Stimulated activated CD8-positive, alpha-beta memory T cell treated with anti-CD3 and anti-CD28 coated beads, Interleukin-2, amount 100 ng/mL, for 1 hour (primary cell): ENCODE results near the gene PRIMA1.
"Not testable (repeated sequence)": the region's sequence is repeated elsewhere in the genome, so short reads cannot be mapped to it uniquely, and the experiment has no call there.

Experiments used
- DNase-seq, 2 donors: peaks; one replicate each; pipeline ENCODE4 v3.0.0-alpha.2; 2020; ENCODE audit warnings: low read depth in 2 of 2

Gene PRIMA1, protein sequence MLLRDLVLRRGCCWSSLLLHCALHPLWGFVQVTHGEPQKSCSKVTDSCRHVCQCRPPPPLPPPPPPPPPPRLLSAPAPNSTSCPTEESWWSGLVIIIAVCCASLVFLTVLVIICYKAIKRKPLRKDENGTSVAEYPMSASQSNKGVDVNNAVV

DNA sequence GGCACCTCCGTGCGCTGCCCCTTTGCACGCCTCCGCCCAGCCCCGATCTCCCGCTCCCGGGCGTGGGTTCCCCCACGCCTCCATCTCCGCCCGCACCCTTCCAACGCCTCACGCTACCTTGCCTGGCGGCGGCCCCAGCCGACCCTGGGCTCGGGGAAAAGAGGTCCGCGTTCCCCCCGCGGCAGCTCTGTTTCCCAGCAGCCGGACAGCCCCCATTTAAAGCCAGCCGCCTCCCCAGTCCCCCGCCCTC is at the start of gene PRIMA1:
PRIMA1 (minus strand) TSS at position 193 of the 250 bp plus-strand sequence. CDS start 767 bp downstream, outside the sequence.
- DNase-seq = no peak

DNA sequence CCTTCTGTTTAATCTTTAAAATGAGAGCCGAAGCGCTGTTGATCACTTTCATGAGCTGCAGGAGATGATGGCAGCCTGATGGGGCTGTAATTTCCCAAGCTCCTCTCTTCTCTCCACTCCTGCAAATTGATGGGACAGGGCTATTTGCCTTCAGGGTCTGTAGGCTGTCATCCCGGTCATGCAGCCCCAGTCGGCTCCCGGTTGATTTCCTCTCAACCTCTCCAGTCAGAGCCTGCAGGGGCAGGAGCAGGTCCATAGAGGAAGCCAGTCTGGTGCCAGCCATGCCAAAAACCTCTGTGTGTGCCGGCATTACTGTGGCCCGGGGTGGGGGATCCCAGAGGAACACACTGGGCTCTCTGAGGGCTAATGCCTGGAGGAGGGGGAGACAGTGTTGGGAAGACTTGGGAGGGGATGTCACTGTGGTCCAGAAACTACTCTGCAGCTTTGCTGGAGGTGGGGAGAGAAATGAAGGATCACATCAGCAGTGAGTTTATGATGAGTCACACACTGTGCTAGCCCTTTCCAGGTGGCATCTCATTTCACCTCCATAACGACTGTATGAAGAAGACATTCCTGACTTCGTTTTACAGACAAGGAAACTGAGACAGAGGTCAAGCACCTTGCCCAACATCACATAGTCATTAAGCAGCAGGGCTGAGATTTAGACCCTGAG is 46.5 kb upstream of the PRIMA1 start:
- DNase-seq = no peak

DNA sequence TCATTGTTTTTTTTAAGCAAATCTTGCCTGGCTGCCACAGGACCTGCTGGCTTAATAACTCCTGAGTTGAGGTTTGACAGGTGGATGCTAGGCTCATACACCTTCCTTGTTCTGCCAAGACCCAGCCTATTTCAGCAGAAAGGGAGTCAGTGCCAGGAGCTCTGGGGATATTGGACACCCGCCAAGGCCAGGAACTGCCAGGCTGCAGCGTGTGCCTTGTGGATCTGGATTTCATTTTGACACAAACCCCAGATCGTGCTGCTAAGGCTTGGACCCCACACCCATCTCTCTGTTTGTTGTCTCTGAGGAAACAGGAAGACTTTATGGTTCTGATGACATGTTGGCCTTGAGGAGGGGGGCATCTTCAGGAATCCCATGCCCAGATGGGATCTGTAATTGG is 44.4 kb upstream of the PRIMA1 start:
- DNase-seq = no peak

DNA sequence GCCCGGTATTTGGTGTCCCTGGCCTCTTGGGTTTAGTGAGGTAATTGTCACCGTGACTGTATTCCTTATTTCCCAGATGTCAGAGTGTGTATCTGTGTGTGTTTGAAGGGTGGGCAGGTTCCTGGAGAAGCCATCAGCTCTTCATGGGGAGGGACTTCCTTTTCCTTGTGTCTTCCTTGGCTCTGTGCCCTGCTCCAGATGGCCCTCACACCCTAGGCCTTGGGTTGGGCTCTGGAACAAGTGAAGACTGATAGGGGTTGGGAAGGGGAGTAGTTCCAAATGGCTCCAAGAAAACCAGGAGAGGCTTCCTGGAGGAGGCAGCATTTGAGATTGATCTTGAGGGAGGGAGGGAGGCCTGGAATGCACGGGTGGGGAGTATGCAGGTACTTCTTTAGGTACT is 43.8 kb upstream of the PRIMA1 start:
- DNase-seq = no peak

DNA sequence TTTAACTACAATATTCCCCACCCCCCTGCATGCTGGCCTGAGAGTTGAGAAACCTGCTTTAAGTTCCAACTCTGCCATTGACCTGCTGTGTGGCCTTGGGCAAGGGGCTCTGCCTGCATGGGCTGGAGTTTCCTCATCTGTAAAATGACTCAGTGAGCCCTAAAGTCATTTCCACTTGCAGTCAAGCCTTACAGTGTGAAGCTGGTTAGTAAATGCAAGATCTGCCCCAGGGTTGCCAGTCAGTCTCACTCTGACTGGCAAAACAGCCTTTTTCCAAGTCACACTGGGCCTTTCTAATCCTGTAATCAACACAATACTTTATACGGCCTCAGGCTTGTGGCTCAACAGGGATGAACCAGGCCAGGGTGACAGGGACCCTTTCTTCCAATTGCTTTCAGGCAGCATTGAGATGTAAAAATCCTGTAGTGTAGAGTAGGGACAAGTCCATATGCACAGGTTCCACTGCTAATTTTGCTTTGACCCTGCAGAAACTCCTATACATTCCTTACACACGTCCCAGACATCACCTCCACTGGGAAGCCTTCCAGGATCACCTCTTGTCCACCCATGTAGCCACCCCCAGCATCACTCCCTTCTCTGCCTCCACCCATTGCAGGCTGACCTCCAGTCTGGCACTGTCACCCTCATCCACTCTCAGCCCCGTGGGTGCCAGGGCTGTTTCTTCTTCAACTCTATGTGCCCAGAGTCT is 42.6 kb upstream of the PRIMA1 start:
- no peak for DNase-seq

DNA sequence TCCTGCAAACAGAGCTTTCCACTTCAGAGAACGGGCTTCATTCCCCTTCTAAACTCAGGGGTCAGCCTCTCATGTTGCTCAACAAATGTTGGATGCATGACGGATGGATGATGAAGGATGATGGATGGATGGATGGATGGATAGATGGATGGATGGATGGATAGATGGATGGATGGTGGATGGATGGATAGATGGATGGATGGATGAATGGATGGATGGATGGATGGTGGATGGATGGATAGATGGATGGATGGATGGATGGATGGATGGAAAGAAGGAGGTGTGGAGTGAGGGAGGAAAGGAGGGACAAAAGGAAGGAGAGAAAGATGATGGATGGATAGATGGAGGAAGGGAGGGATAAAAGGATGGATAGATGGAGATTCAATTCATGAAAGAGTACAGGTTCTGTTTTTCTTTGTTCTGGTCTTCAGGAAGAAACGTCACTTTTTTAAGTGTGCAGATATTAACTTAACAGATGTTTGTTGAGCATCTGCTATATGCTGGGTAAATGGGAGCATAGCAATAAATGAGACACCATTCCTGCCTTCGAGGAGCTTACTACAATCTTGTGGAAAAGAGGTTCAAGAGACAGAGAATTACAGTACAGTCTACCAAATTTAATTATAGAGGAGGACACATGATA is 41.7 kb upstream of the PRIMA1 start:
- no peak for DNase-seq

DNA sequence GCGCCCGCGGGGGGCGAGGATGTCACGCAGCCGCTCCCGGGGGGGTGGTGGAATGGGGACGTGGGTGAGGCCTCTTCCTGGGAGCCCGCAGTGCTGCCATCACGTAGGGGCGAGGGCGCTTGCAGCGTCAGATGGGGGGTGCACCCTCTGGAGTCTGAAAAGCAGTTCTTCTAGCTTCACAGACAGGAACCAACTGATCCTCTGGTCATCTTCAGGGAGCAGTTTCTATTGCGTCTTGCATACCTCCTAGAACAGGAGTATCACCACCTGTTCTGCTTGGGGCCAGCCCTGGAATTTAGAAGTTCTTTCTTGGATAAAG is 36.9 kb upstream of the PRIMA1 start:
- no peak for DNase-seq

DNA sequence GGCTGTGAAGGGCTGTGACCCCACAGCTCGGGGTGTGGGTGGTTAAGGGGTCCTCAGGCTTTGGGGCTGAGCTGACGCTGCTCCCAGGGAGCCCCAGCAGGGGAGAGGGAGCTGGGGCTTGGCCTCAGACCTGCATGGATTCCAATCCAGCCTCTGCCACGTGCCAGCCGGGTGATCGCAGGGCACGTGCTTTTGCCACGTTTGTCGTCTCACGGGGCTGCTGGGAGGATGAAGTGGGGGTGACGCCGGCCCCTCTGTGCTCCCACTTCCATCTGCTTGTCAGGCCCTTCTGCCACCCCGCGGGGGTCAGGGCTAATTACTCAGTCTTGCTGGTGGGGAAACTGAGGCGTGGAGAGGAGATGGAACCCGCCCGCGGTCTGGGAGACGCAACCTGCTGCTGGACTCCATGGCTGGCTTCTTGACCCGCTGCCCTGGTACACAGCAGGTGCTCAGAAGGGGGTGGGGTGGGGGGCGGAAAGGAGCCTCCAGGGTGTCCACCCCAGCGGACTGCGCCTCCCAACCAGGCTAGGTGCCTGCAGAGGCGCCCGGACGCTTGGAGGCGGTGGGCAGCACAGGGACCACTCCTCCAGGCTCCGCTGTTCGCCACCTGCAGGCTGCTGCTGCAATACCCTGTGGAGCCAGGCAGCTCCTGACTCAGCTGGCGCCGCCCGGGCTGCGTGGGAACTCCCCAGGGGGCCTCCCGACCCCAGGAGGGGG is 36.4 kb upstream of the PRIMA1 start:
- DNase-seq = no peak

DNA sequence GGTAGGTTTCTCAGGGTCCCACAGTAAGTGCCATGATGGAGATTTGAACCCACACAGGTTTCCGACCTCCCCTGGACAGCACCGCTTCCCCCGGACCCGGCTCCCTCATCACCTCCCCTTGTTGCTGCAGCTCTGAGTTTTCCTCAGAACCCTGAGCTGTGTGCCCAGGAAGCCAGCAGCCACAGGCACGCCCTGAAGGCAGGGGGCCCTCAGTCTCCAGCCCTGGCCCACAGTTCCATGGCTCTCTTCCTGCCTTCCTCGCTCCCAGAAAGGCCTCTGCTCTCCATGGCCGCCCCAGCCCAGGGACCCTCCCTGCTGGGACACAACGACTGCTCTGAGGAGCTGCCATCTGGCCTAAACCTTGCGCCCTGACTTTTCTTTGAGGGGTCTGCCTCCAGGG is 35.8 kb upstream of the PRIMA1 start:
- DNase-seq = no peak

DNA sequence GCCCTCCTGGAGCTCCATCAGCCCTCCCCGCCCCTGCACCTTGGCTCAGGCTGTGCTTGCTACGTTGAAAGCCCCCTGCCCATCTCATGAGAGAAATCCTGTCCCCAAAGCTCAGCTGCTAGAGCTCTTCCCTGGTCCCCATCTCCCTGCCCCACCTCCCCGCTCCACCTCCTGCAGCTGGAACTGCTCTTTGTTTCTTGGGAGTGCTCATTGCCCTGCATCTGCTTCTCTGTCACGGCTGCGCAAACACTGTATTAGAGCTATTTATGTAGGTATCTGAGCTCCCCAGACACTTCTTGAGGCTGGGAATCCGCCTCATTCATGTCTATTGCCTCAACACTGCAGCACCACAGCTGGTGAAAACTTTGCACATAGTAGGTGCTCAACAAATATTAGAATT is 32.8 kb upstream of the PRIMA1 start:
- no peak for DNase-seq

DNA sequence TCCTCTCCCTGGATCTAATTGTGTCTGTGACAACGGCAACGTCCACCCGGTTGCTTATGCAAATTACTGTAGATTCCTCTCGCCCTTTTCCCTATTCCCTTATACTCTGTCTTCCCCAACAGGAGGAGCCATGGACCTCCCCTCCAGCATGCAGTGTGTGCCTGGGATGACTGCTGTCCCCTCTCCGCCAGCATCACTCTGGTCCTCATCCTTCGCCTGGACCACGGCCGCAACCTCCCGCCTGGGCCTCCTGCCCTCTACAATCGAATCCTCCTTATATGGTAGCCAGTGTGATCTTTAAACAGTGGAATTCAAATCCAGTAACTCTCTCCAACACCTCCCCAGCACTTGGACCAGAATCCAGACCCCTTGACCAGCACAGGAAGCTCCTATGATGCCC is 30.6 kb upstream of the PRIMA1 start:
- no peak for DNase-seq

DNA sequence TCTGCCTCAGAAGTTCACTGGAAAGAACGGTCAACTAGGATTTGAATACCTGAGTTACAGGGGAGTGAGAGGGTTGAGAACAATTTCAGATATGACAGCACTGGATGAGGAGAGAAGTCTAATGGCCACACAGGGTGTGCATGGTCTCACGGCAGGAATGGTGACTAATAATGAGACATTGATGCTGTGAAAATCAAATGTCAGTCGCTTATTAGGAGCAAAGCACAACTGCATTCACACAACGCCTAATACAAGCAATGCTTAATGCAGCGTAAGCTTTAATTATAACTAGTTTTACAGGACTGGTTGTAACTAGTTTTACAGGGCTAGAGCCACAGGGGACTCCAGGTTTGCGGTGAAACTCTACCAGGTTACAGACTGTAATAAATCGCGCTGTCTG is 23.4 kb upstream of the PRIMA1 start:
- no peak for DNase-seq

DNA sequence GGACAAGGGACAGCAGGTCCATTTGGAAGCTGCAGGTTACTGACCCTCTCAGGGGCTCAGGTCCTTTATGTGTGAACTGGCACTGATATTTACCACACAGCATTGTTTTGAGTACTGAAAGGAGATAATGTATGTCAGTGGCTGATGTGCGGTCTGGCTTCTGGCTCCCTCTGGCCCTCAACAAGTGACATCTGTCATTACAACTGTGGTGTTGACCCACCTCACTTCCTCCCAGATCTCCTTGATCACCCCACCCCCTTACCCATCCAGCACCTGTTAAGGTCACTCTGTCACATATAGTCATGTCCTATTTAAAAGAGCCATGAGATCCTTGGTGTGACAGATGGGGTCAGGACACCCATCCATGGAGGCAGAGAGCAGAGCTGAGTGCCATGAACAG is 22.7 kb upstream of the PRIMA1 start:
- no peak for DNase-seq

DNA sequence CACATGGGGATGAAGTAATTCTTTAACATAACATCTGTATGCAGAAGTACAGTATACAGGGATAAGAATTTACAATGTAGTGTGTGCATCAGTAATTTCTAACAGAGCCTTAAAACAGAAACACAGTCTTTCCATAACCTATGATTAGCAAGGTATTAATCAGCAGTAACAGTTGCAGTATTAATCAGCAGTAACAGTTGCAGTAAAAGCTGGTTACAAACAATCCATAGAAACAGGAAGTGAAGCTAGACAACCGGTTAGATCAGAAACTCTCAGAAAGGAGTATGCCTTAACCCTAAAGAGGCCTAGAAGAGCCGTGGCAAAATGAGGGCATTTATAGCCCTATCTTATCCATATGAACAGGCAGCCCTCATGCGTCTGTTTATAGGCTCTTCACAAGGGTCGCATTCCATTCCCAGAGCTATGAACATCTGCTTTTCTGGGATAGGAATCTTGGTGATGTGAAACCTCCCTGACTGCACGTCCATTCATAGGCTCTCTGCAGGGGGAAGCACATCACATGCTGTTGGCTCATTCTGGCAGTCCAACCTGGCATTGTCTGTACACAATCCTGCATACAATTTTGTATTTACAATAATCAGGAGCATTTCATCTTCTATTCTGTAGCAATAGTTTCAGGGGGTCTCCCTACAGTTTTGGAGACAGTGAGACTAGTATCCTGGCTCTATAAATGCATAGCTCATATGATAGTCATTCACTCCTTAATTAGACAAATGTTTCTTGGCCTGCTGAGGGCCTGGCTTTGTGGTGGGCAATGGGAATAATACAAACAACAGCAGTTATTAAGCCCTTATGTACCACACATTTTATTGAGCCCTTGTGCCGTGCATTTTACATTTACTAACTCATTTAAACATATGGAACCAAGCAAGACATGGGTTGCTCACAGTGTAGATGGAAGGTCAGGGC is 21.5 kb upstream of the PRIMA1 start:
- DNase-seq = not testable (repeated sequence)

DNA sequence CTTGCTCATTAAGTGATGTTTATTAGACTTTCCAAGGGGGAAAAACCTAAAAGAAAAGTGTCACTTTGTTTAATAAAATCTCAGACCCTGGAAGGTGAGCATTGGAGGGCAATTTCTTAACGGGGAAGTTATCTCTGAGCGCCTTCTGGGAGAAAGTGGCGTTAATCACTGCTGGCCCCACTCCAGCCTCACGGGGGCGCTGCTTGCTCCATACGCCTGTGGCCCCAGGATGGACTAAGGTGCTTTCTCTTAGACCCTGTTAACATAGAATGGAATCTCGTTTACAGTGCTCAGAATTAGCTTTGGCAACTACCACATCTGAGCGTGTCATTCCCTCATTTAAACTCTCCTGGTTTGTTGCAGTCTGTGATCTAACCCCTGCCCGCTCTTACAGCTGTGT is 16.4 kb upstream of the PRIMA1 start:
- DNase-seq = no peak

DNA sequence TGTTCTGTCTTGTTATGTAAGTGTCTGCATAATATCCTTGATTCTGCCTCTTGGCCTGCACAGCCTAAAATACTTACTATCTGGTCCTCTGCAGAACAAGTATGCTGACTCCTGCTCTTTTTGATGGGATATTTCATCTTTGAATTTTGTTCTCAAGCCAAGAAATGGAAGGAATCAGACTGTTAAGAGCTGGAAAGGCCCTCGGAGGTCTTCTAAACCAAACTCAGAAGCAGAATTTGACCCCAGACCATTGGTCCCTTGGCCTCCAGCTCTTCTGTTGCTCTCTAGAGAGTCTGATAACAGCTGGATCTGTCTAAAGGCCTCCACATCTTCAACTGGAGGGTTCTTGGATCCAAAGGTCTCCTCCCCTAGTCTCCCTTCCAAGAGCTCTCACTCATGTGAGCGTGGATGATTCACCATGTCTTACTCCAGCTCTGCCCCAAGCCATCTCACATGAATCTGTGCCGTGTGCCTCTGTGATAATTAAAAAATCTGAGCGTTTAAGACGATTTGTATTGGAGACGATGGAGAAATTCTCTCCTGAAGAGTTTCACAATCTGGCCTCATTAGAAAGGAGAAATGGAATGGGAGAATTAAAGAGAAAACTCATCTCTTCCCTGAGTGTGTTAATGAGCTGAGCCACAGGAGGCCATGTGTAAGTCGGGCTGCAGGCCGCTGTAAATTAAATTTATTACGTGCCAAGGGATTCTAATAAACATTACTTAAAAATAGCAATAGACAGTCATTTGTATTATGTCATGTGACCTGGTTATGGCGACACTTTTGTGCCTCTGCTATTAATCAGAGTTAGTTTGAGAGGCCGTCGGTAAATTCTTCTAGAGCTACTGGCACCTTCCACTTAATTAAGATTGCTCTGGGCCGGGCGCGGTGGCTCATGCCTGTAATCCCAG is 15.4 kb upstream of the PRIMA1 start:
- DNase-seq = no peak

DNA sequence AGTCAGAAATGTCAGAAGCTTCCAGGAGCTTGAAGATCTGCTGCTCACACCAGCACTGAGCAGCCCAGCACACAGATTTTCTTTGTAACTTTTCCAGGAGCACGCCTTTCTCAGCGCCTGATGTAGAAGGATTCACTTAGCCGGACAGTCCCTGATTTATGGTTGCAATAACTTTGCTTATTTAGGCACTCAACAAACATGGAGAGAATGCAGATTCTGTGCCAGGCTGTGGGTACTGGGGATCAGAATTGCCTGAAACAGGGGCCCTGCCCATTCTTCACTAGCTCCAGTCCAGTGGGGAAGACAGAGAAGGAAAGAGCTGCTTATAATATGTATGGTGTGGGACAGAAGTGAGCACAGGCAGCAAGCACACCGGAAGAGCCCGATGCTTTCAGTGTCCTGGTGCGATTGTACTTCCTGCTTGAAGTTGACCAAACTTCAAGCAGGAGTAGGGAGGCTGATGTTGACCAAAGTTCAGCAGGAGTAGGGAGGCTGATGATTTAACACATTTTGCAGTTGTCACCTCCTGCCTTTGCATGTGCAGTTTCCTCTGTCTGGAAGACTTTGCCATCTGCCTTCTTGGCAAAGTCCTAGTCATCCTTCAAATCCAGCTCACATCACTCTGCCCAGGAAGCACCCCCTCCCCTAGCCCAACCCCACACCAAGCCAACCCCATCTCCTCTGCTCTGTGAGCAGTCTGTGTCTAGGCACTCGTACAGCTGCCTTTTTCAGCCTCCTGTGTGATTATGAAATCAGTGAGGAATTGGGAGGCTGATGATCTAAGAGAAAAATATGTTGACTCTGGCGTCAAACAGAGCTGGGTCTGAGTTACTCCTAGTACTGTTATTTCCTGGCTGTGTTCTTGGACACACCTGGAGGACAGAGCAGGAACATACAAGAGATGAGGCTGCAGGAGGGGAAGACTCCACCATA is 12.0 kb upstream of the PRIMA1 start:
- DNase-seq = no peak

DNA sequence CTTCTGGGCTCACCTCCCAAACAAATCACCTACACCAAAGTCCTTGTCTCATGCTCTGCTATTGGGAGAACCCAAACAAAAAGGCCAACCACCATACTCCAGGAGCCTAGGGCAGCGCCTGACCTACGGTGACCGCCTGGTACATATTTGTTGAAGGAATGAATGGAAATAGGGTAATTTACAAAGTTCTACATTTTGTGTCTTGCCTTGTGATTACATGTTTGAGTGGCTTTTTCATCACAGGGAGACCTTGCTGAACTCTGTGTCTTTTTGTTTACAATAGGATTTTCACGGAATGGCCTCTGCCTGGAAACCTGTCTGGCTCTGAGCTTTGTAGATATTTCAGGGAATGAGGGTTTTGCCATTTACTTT is 11.3 kb upstream of the PRIMA1 start:
- DNase-seq = no peak

DNA sequence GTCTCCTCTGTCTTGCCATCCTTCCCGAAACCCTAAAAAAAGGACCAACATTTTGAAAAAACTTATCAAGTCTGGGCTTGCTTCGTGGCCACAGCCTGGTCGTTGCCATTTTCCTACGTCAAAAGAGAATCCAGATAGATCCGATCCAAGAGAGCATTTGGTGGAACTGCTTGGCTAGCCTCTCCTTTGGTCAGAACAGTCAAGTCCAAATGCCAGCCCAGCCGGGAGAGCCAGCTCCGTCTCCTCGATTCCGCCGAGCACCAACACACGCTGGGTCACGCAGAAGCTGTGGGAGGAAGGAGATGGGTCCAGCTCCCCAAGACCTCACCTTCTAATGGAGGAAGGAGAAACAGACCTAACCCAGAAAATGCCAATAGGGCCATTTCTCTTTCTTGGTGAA is 9.3 kb upstream of the PRIMA1 start:
- no peak for DNase-seq
